HG02884 (cell line): ENCODE results near the gene PTPRR.
A peak's percentile ranks its signal among the peaks of the same experiment; 100 is the strongest.
"Not testable (repeated sequence)": the region's sequence is repeated elsewhere in the genome, so short reads cannot be mapped to it uniquely, and the experiment has no call there.

Experiments used
- ATAC-seq: cut with Tn5 transposase; IDR thresholded peaks from one replicate; pipeline ENCODE4 v1.9.1; 2021; ENCODE audit warnings: mild to moderate bottlenecking, moderate library complexity; ENCODE audit not compliant: unreplicated experiment

Gene PTPRR

GRCh38 chr12:70752327-70752726 is 168.2 kb downstream of the PTPRR start:
- ATAC-seq: no peak

GRCh38 chr12:70749931-70750330 is 170.6 kb downstream of the PTPRR start:
- ATAC-seq: no peak

- ATAC-seq: no peak
Observed at GRCh38 chr12:70748809-70749208, 171.7 kb downstream of the PTPRR start.

GRCh38 chr12:70747445-70748260 is 172.9 kb downstream of the PTPRR start:
- no peak for ATAC-seq

GRCh38 chr12:70745048-70745447 is 175.5 kb downstream of the PTPRR start:
- ATAC-seq: no peak

GRCh38 chr12:70744178-70744577 is 176.4 kb downstream of the PTPRR start:
- ATAC-seq: no peak

- ATAC-seq: no peak
Observed at GRCh38 chr12:70741256-70741655, 179.3 kb downstream of the PTPRR start.

GRCh38 chr12:70739756-70740155 is 180.8 kb downstream of the PTPRR start:
- ATAC-seq: no peak

- ATAC-seq: no peak
Observed at GRCh38 chr12:70736351-70737133, 184.0 kb downstream of the PTPRR start.

- ATAC-seq: not testable (repeated sequence)
Observed at GRCh38 chr12:70735197-70735596, 185.3 kb downstream of the PTPRR start.

GRCh38 chr12:70733385-70733784 is 187.2 kb downstream of the PTPRR start:
- peak; percentile 90 for ATAC-seq

- no peak for ATAC-seq
Observed at GRCh38 chr12:70732287-70732686, 188.3 kb downstream of the PTPRR start.

- ATAC-seq: no peak
Observed at GRCh38 chr12:70730675-70731180, 189.8 kb downstream of the PTPRR start.

- no peak for ATAC-seq
Observed at GRCh38 chr12:70724444-70724843, 196.1 kb downstream of the PTPRR start.

GRCh38 chr12:70722584-70723343 is 197.8 kb downstream of the PTPRR start:
- no peak for ATAC-seq

GRCh38 chr12:70721656-70722357 is 198.7 kb downstream of the PTPRR start:
- ATAC-seq: no peak

GRCh38 chr12:70721216-70721615 is 199.3 kb downstream of the PTPRR start:
- ATAC-seq: no peak

GRCh38 chr12:70719672-70720420 is 200.7 kb downstream of the PTPRR start:
- ATAC-seq: peak; percentile 67

- no peak for ATAC-seq
Observed at GRCh38 chr12:70719071-70719470, 201.5 kb downstream of the PTPRR start.

GRCh38 chr12:70711831-70712230 is 208.7 kb downstream of the PTPRR start:
- ATAC-seq: no peak
